HCT116 (cell line): ENCODE measurements around the gene APBA2. TPM values are rescaled to one million over a fixed set of nuclear protein-coding genes. Genes with fewer than 3 reads are reported as not detected.

Experiments used
- ATAC-seq: fragments of 200-7000 bp; cut with Tn5 transposase; 2 replicates; pipeline ENCODE4 v1.9.1; 2020; ENCODE audit warnings: mild to moderate bottlenecking, moderate library complexity
- BruUV-seq: library from RNA; stranded (reverse); fragments of 400-500 nt; replicated peaks from 2 replicates; lab custom pipeline; 2021; lab: Mats Ljungman, UMichigan
- CTCF ChIA-PET: fragments of 300-600 bp; sonication (Branson Sonifier 250); formaldehyde crosslinking; loops from one replicate; lab custom pipeline; 2021; ENCODE audit warnings: antibody characterized with exemption; lab: Charles Lee
- POLR2A ChIA-PET: fragments of 300-600, 350-600 bp; sonication (Branson Sonifier 250); formaldehyde crosslinking; loops from one replicate; lab custom pipeline; 2021; ENCODE audit warnings: antibody characterized with exemption; lab: Charles Lee
- RAD21 ChIA-PET, 2 experiments: fragments of 300-600 bp; sonication (Branson Sonifier 250); formaldehyde crosslinking; loops; one replicate each; lab custom pipeline; 2023; ENCODE audit warnings: low total read pairs in 2 of 2; ENCODE audit not compliant: uncharacterized antibody in 2 of 2, unreplicated experiment in 2 of 2, low non-redundant PET in 1 of 2; lab: Charles Lee
- DNase-seq: peaks from one replicate; pipeline ENCODE4 v3.0.0-alpha.2; 2010; ENCODE audit warnings: low read depth, low spot score
- H2AFZ ChIP-seq: fragments of 200-600 bp; shearing (Covaris generic), sonication (generic); 2 replicates; pipeline ENCODE4 v1.6.1; 2017; ENCODE audit warnings: low read depth, mixed run types, mixed read lengths, antibody characterized with exemption, low read length; ENCODE audit not compliant: poor library complexity, severe bottlenecking
- H3K27ac ChIP-seq: 2 replicates; pipeline ENCODE4 v1.5.1; 2012; ENCODE audit warnings: low read depth, low read length
- H3K27me3 ChIP-seq: fragments of 200-600 bp; sonication (generic); 2 replicates; pipeline ENCODE4 v1.6.1; 2016; ENCODE audit warnings: mixed run types, low read length, mixed read lengths; ENCODE audit not compliant: insufficient read depth
- H3K36me3 ChIP-seq, 2 experiments: fragments of 200-500 bp in 1 of 2; fragments of 200-600 bp in 1 of 2; sonication (Bioruptor generic) in 1 of 2; sonication (generic) in 1 of 2; 2 replicates each; pipeline versions ENCODE4 v1.5.1 to v1.6.1; 2014 to 2016; ENCODE audit warnings: low read length in 2 of 2, inconsistent platforms in 1 of 2, mixed read lengths in 1 of 2, mixed run types in 1 of 2; ENCODE audit not compliant: insufficient read depth in 2 of 2, control insufficient read depth in 1 of 2
- H3K4me1 ChIP-seq, 2 experiments: fragments of 200-600 bp in 1 of 2; sonication (generic) in 1 of 2; 2 replicates each; pipeline versions ENCODE4 v1.5.1 to v1.6.1; 2012 to 2017; ENCODE audit warnings: low read length in 2 of 2, inconsistent platforms in 1 of 2, mild to moderate bottlenecking in 1 of 2, mixed read lengths in 1 of 2, mixed run types in 1 of 2, moderate library complexity in 1 of 2; ENCODE audit not compliant: insufficient read depth in 2 of 2, control insufficient read depth in 1 of 2
- H3K4me2 ChIP-seq: fragments of 200-600 bp; sonication (generic); 2 replicates; pipeline ENCODE4 v1.6.1; 2017; ENCODE audit warnings: mixed run types, low read length, mixed read lengths
- H3K4me3 ChIP-seq, 2 experiments: fragments of 200-600 bp in 1 of 2; sonication (generic) in 1 of 2; replicated peaks in 1 of 2; 2 replicates each; pipeline ENCODE4 v1.5.1; 2011 to 2016; ENCODE audit warnings: low read length in 2 of 2, control low read depth in 1 of 2, low read depth in 1 of 2, mild to moderate bottlenecking in 1 of 2, mixed read lengths in 1 of 2, mixed run types in 1 of 2
- H3K79me2 ChIP-seq: fragments of 200-600 bp; sonication (generic); 2 replicates; pipeline ENCODE4 v1.6.1; 2017; ENCODE audit warnings: mild to moderate bottlenecking, mixed run types, low read length, moderate library complexity, mixed read lengths; ENCODE audit not compliant: insufficient read depth
- H3K9ac ChIP-seq: fragments of 200-600 bp; sonication (generic); 2 replicates; pipeline ENCODE4 v1.6.1; 2016; ENCODE audit warnings: low read length, mixed read lengths
- H3K9me2 ChIP-seq: fragments of 200-600 bp; sonication (generic), shearing (Covaris generic); 2 replicates; pipeline ENCODE4 v1.6.1; 2017; ENCODE audit warnings: mixed run types, mild to moderate bottlenecking, moderate library complexity; ENCODE audit not compliant: insufficient read depth
- H3K9me3 ChIP-seq, 2 experiments: fragments of 200-500 bp in 1 of 2; fragments of 200-600 bp in 1 of 2; sonication (Bioruptor generic) in 1 of 2; sonication (generic) in 1 of 2; 2 replicates each; pipeline ENCODE4 v1.6.1; 2014 to 2017; ENCODE audit warnings: low read length in 2 of 2, mixed read lengths in 2 of 2, inconsistent platforms in 1 of 2, low read depth in 1 of 2, mild to moderate bottlenecking in 1 of 2, mixed run types in 1 of 2, moderate library complexity in 1 of 2; ENCODE audit not compliant: control insufficient read depth in 1 of 2, insufficient read depth in 1 of 2
- H4K20me1 ChIP-seq: fragments of 200-600 bp; sonication (generic), shearing (Covaris generic); 2 replicates; pipeline ENCODE4 v1.6.1; 2017; ENCODE audit warnings: mixed run types, mild to moderate bottlenecking, moderate library complexity; ENCODE audit not compliant: insufficient read depth
- CBX3 ChIP-seq: IDR thresholded peaks from 2 replicates; pipeline ENCODE4 v1.6.1; 2012; ENCODE audit warnings: low read depth
- CEBPB ChIP-seq: IDR thresholded peaks from 2 replicates; pipeline ENCODE4 v1.6.1; 2012; ENCODE audit warnings: low read depth
- CTCF ChIP-seq, 3 experiments: fragments of 200-600 bp in 1 of 3; sonication (generic) in 1 of 3; IDR thresholded peaks in 2 of 3; conservative IDR thresholded peaks in 1 of 3; 2 replicates each; pipeline ENCODE4 v1.5.1; 2012 to 2017; ENCODE audit warnings: low read depth in 2 of 3, low read length in 2 of 3, antibody characterized with exemption in 1 of 3, borderline replicate concordance in 1 of 3, control low read depth in 1 of 3, mild to moderate bottlenecking in 1 of 3, mixed read lengths in 1 of 3, mixed run types in 1 of 3, moderate library complexity in 1 of 3; ENCODE audit not compliant: insufficient read depth in 1 of 3
- EGR1 ChIP-seq: IDR thresholded peaks from 2 replicates; pipeline ENCODE4 v1.6.1; 2012; ENCODE audit warnings: low read depth
- JUND ChIP-seq: IDR thresholded peaks from 2 replicates; pipeline ENCODE4 v1.6.1; 2012
- RAD21 ChIP-seq: IDR thresholded peaks from 2 replicates; pipeline ENCODE4 v1.6.1; 2012; ENCODE audit warnings: low read depth, mild to moderate bottlenecking
- REST ChIP-seq: IDR thresholded peaks from 2 replicates; pipeline ENCODE4 v1.6.1; 2012; ENCODE audit warnings: low read depth
- SP1 ChIP-seq: IDR thresholded peaks from 2 replicates; pipeline ENCODE4 v1.6.1; 2012; ENCODE audit warnings: low read depth
- SRF ChIP-seq: IDR thresholded peaks from 2 replicates; pipeline ENCODE4 v1.6.1; 2012; ENCODE audit warnings: low read depth
- TCF7L2 ChIP-seq: IDR thresholded peaks from 2 replicates; pipeline ENCODE4 v1.7.0; 2011; ENCODE audit warnings: borderline replicate concordance, inconsistent platforms; ENCODE audit not compliant: insufficient read depth, insufficient read length; ENCODE audit errors: extremely low read depth
- YY1 ChIP-seq: IDR thresholded peaks from 2 replicates; pipeline ENCODE4 v1.6.1; 2011; ENCODE audit warnings: low read length, low read depth, moderate library complexity, mild to moderate bottlenecking; ENCODE audit not compliant: insufficient replicate concordance; ENCODE audit errors: extremely low read depth
- ZNF274 ChIP-seq: fragments of 200-500 bp; sonication (Bioruptor generic); IDR thresholded peaks from 2 replicates; pipeline ENCODE4 v1.6.1; 2014; ENCODE audit warnings: mild to moderate bottlenecking, low read depth, low read length, inconsistent platforms
- intact Hi-C: fragments of 100-400 bp; cut with micrococcal nuclease; formaldehyde crosslinking; loops from 2 replicates; pipeline ENCODE4 v1.10.0; 2022
- total RNA-seq: library from RNA; stranded (reverse); gene quantifications from one replicate; pipeline ENCODE4 v1.2.1, GENCODE V29; 2021; ENCODE audit not compliant: unreplicated experiment
- TF ChIP-seq, protein P1 (sequence below): IDR thresholded peaks from 2 replicates; pipeline ENCODE4 v1.6.1; 2011; ENCODE audit warnings: mild to moderate bottlenecking, low read length, moderate library complexity; ENCODE audit not compliant: insufficient replicate concordance; ENCODE audit errors: extremely low read depth
- TF ChIP-seq, protein P2 (sequence below): IDR thresholded peaks from 2 replicates; pipeline ENCODE4 v1.6.1; 2012

Gene APBA2
- total RNA-seq, 1 experiment from 2014 or later, result 0.47 TPM

DNA sequence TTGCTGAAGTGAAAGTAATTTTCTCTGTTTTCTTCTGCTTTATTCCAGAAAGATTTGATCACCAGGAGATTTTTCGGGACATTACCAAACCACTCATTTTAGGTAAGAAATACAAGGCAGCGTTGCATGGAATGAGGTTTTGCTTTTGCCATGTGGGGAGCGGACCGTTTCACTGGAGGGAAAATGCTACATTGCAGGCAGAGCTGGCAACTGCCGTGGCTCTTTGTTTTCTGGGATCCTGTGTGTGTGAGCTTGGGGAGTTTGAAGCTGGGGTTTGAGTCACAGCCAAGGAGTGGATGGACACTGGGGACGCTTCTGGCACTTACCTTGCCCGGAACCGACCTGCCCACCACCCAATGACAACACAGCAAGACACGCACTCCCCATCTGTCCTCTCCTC lies 109.9 kb downstream of the APBA2 start:
- ChIA-PET POLR2A (no interaction called here), RAD21 (no interaction called here), CTCF (no interaction called here)
- H3K27me3 ChIP-seq, result no peaks in the 10 kb centered on the region
- H3K9ac ChIP-seq, result no peak overlapping the region
- H3K4me2 ChIP-seq, result no peak overlapping the region
- no peaks in the 10 kb centered on the region for H3K9me3 ChIP-seq
- no peak for ATAC-seq
- no peak for DNase-seq
- H3K4me1 ChIP-seq, result no peaks in the 10 kb centered on the region
- H3K9me2 ChIP-seq, result no peaks in the 10 kb centered on the region
- intact Hi-C loops, result loop anchor here (5.0 to 10.0 kb wide), 2 partner anchors 97 to 569 kb away; no protein-coding TSS in a partner anchor
- H2AFZ ChIP-seq, result no peak overlapping the region
- H3K27ac ChIP-seq, result no peak overlapping the region
- no peaks in the 10 kb centered on the region for H3K79me2 ChIP-seq
- no TSS peak for BruUV-seq
- H3K36me3 ChIP-seq, result no peaks in the 10 kb centered on the region
- H3K4me3 ChIP-seq, result no peak overlapping the region
- TF ChIP-seq REST (no peak), RAD21 (no peak), ZNF274 (no peak), CEBPB (no peak), CBX3 (no peak), JUND (no peak), SP1 (no peak), EGR1 (no peak), TCF7L2 (no peak), YY1 (no peak), SRF (no peak), CTCF (IDR thresholded peaks at IDR 0.05 in 2 of 3, conservative IDR thresholded peaks at IDR 0.05 in 1 of 3; ENCODE audit: borderline replicate concordance in 1 of 3, insufficient read depth in 1 of 3, low read depth in 2 of 3, low read length in 2 of 3) (no peak)
- TF ChIP-seq, protein P1, sequence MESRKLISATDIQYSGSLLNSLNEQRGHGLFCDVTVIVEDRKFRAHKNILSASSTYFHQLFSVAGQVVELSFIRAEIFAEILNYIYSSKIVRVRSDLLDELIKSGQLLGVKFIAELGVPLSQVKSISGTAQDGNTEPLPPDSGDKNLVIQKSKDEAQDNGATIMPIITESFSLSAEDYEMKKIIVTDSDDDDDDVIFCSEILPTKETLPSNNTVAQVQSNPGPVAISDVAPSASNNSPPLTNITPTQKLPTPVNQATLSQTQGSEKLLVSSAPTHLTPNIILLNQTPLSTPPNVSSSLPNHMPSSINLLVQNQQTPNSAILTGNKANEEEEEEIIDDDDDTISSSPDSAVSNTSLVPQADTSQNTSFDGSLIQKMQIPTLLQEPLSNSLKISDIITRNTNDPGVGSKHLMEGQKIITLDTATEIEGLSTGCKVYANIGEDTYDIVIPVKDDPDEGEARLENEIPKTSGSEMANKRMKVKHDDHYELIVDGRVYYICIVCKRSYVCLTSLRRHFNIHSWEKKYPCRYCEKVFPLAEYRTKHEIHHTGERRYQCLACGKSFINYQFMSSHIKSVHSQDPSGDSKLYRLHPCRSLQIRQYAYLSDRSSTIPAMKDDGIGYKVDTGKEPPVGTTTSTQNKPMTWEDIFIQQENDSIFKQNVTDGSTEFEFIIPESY, result no peak
- TF ChIP-seq, protein P2, sequence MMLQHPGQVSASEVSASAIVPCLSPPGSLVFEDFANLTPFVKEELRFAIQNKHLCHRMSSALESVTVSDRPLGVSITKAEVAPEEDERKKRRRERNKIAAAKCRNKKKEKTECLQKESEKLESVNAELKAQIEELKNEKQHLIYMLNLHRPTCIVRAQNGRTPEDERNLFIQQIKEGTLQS, result no peak
- TF ChIP-seq, all 23 proteins: peak for 0
- H4K20me1 ChIP-seq, result no peaks in the 10 kb centered on the region
